Activated T-cell treated with anti-CD3 and anti-CD28 coated beads, Interleukin-2, amount 50 U/mL, for 72 hours (primary cell): ENCODE results near the gene POLR2L. TPM values are rescaled to one million over a fixed set of nuclear protein-coding genes. Genes with fewer than 3 reads are reported as not detected.

ENCODE experiments used
- ATAC-seq, 2 donors: fragments of 150-1000 bp; cut with Tn5 transposase; replicated peaks in 1 of 2; 2 replicates each; pipeline ENCODE4 v1.10.0; 2021; ENCODE audit warnings: moderate library complexity in 2 of 2, mild to moderate bottlenecking in 1 of 2
- DNase-seq, 2 donors: peaks; one replicate each; pipeline ENCODE4 v3.0.0; 2021 to 2022; ENCODE audit warnings: mixed read lengths in 1 of 2
- H3K27ac Mint-ChIP-seq: one replicate; pipeline ENCODE4 v1.8.0; 2022; ENCODE audit warnings: mild to moderate bottlenecking, moderate library complexity, mixed read lengths
- H3K27me3 Mint-ChIP-seq: one replicate; pipeline ENCODE4 v1.8.0; 2022; ENCODE audit warnings: low read depth, mixed read lengths
- H3K36me3 Mint-ChIP-seq, 2 donors: one replicate each; pipeline ENCODE4 v1.8.0; 2022; ENCODE audit warnings: mixed read lengths in 2 of 2, mild to moderate bottlenecking in 1 of 2; ENCODE audit not compliant: insufficient read depth in 2 of 2
- H3K4me1 Mint-ChIP-seq: one replicate; pipeline ENCODE4 v1.8.0; 2022; ENCODE audit warnings: low read depth, mixed read lengths
- H3K4me3 Mint-ChIP-seq, 2 donors: one replicate each; pipeline ENCODE4 v1.8.0; 2022; ENCODE audit warnings: mild to moderate bottlenecking in 2 of 2, mixed read lengths in 2 of 2, moderate library complexity in 2 of 2
- H3K9me3 Mint-ChIP-seq, 2 donors: one replicate each; pipeline ENCODE4 v1.8.0; 2022; ENCODE audit warnings: mixed read lengths in 2 of 2
- total RNA-seq, 2 donors: library from RNA; stranded (reverse); gene quantifications; one replicate each; pipeline ENCODE4 v1.2.3, GENCODE V29; 2022

POLR2L gene
- total RNA-seq, 2 donors from 2014 or later, result 28.2 to 30.9 TPM

DNA sequence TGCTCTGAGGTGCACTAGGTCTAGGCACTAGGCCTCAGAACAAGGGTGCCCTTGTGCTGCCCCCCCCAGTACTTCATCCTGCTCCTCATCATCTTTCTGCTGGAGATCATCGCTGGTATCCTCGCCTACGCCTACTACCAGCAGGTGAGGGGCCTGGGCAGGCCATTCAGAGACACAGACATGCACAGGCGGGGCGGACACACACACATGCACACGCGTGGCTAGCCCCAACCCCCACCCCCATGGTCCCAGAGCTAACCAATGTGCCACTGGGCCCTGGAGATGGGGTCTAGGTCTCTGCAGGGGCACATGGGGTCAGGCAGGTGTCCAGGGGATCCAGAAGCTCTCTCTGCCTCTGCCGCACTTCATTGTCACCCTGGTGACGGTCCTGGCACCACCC, 5.6 kb downstream of the POLR2L start:
- DNase-seq, result no peak
- H3K4me1 Mint-ChIP-seq, result peaks cover 26% of the 10 kb centered on the region
- peaks cover 0 to 4% of the 10 kb centered on the region in 2 donors for H3K36me3 Mint-ChIP-seq
- H3K27me3 Mint-ChIP-seq, result peaks cover 4% of the 10 kb centered on the region
- H3K27ac Mint-ChIP-seq, result no peak overlapping the region
- ATAC-seq, result no peak
- H3K4me3 Mint-ChIP-seq, result no peak overlapping the region
- no peaks in the 10 kb centered on the region for H3K9me3 Mint-ChIP-seq

DNA sequence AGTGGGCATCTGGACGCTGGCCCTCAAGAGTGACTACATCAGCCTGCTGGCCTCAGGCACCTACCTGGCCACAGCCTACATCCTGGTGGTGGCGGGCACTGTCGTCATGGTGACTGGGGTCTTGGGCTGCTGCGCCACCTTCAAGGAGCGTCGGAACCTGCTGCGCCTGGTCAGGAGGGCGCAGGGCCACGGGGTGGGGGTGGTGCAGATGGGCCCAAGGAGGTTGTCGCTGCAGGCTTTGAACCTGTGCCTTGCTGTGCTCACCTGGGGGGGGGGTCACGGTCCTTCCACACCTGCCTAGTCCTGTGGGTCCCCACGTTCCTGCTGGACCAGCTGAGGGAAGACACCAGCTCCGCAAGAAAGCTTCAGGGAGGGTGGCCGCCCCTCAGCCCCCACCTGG, 6.1 kb downstream of the POLR2L start:
- Mint-ChIP-seq H3K27me3 (peaks cover 8% of the 10 kb centered on the region), H3K4me3 (no peak overlapping the region), H3K36me3 (peaks cover 0 to 4% of the 10 kb centered on the region in 2 donors), H3K4me1 (peaks cover 27% of the 10 kb centered on the region), H3K9me3 (no peaks in the 10 kb centered on the region), H3K27ac (no peak overlapping the region)
- ATAC-seq (no peak), DNase-seq (no peak)

DNA sequence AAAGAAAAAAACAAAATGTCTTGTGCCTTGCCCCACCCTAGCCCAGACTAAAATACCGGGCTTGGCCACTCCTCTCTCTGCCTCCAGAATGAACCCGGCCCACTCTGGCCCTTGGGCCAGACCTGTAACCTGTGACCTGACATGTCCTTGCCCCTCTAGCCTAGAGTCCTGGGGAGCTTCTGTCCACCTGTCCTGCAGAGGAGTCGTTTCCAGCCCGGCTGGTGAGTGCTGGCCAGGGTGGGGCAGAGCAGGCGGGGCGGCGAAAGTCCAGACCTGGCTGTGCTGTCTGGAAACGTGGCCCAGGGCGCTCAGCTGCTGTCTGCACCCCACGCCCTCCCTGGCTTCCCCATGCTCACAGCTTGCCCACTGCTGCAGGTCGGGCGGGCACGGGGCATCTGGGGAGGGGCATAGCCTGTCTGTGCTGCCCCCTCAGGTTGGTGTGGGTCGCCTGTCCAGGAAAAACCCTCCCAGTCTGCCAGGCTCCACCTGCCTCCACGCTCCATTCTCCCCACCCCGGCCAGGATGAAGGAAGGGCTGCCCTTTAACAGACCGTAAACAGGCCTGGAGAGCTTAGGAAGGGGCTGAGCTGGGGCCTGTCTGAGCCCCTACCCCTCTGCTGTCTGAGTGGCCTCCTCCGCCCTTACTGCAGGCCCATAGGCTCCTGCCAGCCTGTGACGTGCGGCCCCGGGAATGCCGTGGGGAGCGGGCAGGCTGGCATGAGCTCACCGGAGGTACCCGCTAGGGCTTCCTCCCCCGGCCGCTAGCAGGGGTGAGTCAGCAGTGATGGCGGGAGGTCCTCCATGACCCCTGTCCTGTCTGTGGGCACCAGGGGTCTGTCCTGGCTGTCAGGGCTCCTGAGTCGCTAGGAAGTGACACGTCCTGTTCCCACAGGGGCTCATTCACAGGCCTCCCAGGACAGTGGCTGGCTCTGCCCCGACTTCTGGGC, 7.7 kb downstream of the POLR2L start:
- H3K9me3 Mint-ChIP-seq, result no peaks in the 10 kb centered on the region
- H3K36me3 Mint-ChIP-seq, result peaks cover 0 to 4% of the 10 kb centered on the region in 2 donors
- peak overlapping the region; percentile 75 for H3K4me3 Mint-ChIP-seq
- H3K4me1 Mint-ChIP-seq, result peaks cover 17% of the 10 kb centered on the region
- H3K27me3 Mint-ChIP-seq, result peaks cover 13% of the 10 kb centered on the region
- no peak for ATAC-seq
- H3K27ac Mint-ChIP-seq, result peak overlapping the region; percentile 54
- no peak for DNase-seq

DNA sequence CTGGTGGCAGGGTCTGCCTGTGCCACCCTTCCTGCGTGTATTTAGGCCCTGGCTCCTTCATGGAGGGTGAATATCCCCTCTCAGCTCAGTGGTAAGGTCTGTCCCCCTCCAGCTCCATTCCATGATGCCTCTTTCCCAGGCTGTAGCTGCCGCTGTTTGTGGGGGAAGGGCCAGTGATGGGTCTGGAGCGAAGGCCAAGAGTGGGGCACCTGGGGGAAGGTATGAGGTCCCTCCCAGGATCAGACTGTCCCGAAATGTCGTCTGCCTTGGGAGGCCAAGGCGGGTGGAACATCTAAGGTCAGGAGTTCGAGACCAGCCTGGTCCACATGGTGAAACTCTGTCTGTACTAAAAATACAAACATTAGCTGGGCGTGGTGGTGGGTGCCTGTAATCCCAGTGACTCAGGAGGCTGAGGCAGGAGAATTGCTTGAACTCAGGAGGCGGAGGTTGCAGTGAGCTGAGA, 8.4 kb downstream of the POLR2L start:
- Mint-ChIP-seq H3K36me3 (peaks cover 0 to 1% of the 10 kb centered on the region in 2 donors), H3K27me3 (peaks cover 20% of the 10 kb centered on the region), H3K9me3 (no peaks in the 10 kb centered on the region), H3K4me1 (peaks cover 25% of the 10 kb centered on the region), H3K27ac (peak overlapping the region; percentile 54), H3K4me3 (peak overlapping the region; percentile 75)
- ATAC-seq, result no peak
- no peak for DNase-seq

DNA sequence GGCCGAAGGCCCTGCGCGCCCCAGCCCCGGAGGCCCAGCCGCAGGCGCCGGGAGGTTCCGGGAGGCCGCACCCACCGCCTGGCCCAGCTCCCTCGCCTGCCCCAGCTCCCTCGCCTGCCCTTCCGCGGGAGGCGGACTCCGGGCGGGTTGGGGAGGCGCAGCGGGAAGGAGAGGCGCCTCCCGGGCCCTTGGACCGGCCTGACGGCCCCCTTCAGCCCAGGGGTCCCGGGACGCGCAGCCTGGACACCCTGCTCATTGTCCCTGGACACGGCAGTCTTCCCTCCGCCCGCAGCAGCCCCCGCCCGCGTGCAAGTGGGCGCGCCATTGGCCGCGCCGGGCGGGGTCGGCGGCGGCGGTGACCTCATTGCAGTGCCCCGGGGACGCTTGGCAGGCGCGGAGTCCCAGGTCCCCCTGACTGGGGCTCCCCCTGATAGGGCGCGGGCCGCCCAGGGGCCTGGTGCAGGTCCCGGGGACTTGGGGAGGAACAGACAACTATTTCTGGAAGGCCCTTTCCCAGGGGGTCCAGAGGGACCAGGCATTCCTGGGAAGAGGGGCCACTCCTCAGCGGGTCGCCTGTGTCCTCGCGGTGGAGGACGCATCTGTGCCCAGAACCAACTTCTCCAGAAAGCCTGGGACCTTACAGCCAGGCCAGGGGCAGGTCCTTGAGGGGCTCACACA, 9.1 kb downstream of the POLR2L start:
- Mint-ChIP-seq H3K4me3 (peak overlapping the region; percentile 75), H3K9me3 (no peaks in the 10 kb centered on the region), H3K36me3 (no peaks in the 10 kb centered on the region), H3K27me3 (peaks cover 27% of the 10 kb centered on the region), H3K4me1 (peaks cover 26% of the 10 kb centered on the region), H3K27ac (no peak overlapping the region)
- ATAC-seq (peak; percentile 40 to 45), DNase-seq (peak; percentile 62 to 64)

DNA sequence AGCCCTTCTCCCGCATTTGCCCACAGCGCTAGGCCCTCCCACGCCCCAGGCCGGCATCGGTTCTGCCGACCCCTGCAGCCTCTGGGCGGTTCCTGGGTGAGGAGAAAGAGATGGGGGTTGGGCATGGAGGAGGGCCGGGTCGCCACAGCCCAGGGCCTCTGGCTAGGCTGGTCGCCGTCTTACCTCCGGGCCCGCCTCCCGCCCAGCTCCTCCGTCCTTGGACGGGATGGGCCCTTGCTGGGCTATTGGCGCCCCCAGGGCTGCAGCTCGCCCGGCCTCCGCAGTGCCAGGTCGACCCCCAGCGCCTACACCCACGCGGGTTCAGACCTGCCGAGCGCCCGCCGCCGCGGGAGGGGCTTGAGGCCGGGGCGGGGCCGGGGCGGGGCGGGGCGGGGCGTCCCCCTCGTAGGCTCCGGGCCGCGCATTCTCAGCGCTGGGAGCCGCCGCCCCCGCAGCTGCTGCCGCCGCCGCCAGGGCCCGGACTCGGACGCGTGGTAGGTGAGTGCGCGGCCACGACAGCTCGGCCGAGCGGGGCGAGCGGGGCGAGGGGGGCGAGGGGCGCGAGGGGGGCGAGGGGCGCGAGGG, 9.7 kb downstream of the POLR2L start, which contains the start of gene CD151:
Gene CD151, plus strand, starts transcription at position 424 of the 585 bp plus-strand sequence. CDS start 3,118 bp downstream, outside the sequence.
- no peaks in the 10 kb centered on the region for H3K9me3 Mint-ChIP-seq
- no peaks in the 10 kb centered on the region for H3K36me3 Mint-ChIP-seq
- H3K4me1 Mint-ChIP-seq, result peaks cover 32% of the 10 kb centered on the region
- DNase-seq, result peak; percentile 62 to 71
- ATAC-seq, result peak; percentile 66 to 68
- peaks cover 33% of the 10 kb centered on the region for H3K27me3 Mint-ChIP-seq
- peak within 1 kb of the TSS; percentile 75 for H3K4me3 Mint-ChIP-seq
- H3K27ac Mint-ChIP-seq, result no peak within 1 kb of the TSS

DNA sequence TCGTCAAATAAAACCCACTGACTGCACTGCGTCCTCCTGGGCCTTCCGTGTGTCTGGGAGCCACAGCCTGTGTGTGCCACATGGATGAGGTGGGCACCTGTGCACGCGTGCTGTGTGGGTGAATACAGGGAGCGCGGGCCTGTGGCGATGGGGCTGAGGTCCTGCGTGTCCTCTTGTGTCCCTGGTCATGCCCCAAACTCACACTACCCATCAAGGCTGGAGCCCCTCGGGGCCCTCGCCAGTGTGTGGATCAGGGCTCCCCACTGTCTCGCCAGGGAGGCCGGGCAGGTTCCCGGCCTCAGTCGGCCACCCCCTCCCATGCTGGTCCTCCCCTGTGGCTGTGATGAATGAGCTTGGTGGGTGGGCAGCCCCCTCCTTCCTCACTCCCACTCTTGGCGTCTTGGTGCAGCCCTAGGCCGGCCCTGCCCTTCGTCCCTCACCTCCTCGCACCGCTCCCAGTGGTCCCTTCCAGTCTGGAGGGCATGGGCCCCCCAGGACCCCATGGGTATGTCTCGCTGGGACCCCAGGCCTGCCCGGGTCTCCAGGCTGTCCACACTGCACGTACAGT, 10.3 kb downstream of the POLR2L start:
- Mint-ChIP-seq H3K36me3 (no peaks in the 10 kb centered on the region), H3K9me3 (no peaks in the 10 kb centered on the region), H3K27me3 (peaks cover 36% of the 10 kb centered on the region), H3K27ac (no peak overlapping the region), H3K4me3 (peak overlapping the region; percentile 41 to 64), H3K4me1 (peaks cover 35% of the 10 kb centered on the region)
- DNase-seq, result no peak
- ATAC-seq, result no peak

DNA sequence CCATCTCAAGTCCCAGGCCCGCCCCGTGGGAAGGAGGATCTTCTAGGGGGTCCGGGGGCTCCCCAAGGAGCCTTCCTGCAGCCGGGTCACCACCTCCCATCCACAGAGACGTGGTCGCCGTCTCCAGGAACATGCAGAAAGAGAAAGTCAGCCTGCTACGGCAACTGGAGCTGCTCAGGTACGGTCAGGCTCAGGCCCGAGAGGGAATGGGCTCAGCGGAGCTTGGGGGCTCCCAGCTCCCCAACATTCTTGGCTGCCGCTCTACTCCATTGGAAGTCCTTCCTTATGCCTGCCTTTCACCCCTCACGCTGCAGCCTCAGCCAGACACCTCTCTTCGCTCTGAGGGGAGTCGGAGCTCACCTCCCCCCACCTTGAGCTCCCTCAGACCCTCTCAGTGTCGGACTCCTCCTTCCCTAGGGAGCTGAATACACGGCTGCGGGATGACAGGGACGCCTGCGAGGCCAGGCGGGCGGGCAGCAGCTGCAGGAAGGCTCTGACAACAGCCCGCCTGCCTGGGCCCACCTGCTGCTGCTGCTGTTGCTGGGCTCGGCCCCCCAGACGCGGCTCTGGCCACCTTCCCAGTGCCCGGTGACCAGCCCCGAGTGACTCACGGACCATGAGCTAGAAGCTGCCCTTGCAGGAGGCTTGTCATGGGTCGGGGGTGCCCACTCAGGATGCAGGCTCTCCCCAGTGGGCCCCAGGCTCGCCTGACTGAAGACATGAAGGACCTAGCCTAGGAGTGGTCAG, 11.0 kb downstream of the POLR2L start:
- ATAC-seq, result no peak
- Mint-ChIP-seq H3K36me3 (no peaks in the 10 kb centered on the region), H3K9me3 (no peaks in the 10 kb centered on the region), H3K27ac (no peak overlapping the region), H3K27me3 (peaks cover 36% of the 10 kb centered on the region), H3K4me1 (peaks cover 39% of the 10 kb centered on the region), H3K4me3 (peak overlapping the region; percentile 41 to 64)
- no peak for DNase-seq

DNA sequence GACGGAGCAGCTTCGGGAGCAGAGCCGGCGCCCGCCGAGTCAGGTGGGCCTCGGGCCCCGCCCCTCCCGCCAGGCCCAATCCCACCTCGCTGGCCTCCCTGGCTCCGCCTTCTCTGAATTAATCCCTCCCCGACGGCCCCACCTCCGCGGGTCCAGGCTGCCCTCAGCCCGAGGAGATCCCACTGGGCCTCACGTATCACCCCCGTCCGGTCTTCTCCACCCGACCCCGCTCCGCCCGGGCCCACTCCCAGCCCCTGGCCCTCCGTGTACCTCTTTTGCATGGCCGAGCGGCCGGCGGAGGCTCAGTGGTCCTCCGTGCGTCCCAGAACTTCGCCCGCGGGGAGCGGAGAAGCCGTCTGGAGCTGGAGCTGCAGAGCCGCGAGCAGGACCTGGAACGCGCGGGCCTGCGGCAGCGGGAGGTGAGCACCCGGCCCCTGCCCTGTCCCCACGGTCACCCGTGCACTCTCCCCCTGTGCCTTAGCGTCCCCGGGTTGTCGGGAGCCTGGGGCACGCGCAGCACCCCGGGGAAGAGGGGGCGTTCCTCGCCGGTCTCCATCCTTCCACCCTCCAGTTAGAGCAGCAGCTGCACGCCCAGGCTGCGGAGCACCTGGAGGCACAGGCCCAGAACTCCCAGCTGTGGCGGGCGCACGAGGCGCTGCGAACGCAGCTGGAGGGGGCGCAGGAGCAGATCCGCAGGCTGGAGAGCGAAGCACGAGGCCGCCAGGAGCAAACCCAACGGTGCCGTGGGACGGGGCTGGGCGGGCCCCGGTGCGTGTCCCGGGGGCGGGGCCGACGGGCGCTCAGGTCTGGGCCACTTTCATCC, 11.8 kb downstream of the POLR2L start:
- H3K4me3 Mint-ChIP-seq, result peak overlapping the region; percentile 74 to 75
- ATAC-seq (peak; percentile 50 to 58), DNase-seq (peak; percentile 78 to 79)
- no peaks in the 10 kb centered on the region for H3K36me3 Mint-ChIP-seq
- no peak overlapping the region for H3K27ac Mint-ChIP-seq
- no peaks in the 10 kb centered on the region for H3K9me3 Mint-ChIP-seq
- H3K4me1 Mint-ChIP-seq, result peaks cover 39% of the 10 kb centered on the region
- peaks cover 36% of the 10 kb centered on the region for H3K27me3 Mint-ChIP-seq

DNA sequence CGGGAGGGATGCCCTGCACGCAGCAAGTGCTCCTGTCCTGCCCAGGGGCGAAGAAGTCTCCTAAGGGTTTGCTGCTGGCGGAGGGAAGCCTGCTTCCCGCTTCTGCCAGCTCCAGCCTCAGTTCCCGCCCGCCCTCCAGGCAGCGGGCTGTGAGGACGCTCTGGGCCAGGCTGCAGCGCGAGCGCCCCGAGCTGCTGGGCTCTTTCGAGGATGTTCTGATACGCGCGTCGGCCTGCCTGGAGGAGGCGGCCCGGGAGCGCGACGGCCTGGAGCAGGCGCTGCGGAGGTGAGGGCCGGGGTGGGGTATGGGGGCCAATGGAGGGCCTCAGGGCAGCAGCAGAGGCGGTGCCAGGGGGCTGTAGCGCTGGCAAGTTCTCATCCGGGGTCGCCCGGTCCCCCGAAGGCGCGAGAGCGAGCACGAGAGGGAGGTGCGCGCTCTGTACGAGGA, 12.5 kb downstream of the POLR2L start:
- peak overlapping the region; percentile 74 to 75 for H3K4me3 Mint-ChIP-seq
- peak; percentile 4 to 5 for ATAC-seq
- H3K4me1 Mint-ChIP-seq, result peaks cover 39% of the 10 kb centered on the region
- no peak overlapping the region for H3K27ac Mint-ChIP-seq
- DNase-seq, result no peak
- H3K36me3 Mint-ChIP-seq, result peaks cover 2 to 3% of the 10 kb centered on the region in 2 donors
- H3K9me3 Mint-ChIP-seq, result no peaks in the 10 kb centered on the region
- peaks cover 36% of the 10 kb centered on the region for H3K27me3 Mint-ChIP-seq

DNA sequence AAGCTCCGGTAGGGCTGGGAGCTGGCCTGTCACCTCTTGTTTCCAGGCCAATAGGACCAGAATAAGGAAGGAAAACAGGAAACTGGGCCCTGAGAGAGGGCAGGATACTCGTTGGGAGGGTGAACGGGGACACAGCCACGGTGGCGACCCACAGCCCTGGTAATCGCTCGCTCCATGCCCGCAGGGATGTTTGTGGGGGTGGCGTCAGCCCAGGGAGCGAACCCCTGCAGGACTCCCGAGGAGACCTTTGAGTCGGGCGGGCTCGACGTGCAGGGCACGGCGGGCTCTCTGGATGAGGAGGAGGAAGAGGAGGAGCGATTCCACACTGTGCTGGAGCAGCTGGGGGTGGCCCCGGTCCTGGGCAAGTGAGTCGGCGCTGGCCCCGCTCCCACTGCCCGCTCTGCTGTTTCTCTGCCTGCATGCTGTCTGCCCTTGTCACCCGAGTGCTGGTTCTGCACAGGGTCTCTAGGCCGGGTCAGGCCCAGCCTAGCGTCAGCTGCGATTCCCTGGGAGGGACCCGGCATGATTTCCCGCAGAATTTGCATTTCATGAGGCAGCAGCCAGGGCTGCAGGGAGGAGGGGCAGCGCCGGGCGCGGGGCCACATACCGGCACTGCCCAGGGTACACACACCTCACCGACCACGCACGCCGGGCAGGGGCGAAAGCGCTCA, 13.0 kb downstream of the POLR2L start:
- no peak overlapping the region for H3K27ac Mint-ChIP-seq
- peaks cover 36% of the 10 kb centered on the region for H3K27me3 Mint-ChIP-seq
- H3K4me1 Mint-ChIP-seq, result peaks cover 35% of the 10 kb centered on the region
- H3K4me3 Mint-ChIP-seq, result peak overlapping the region; percentile 74 to 75
- DNase-seq, result no peak
- ATAC-seq, result no peak
- H3K36me3 Mint-ChIP-seq, result peaks cover 2 to 3% of the 10 kb centered on the region in 2 donors
- H3K9me3 Mint-ChIP-seq, result no peaks in the 10 kb centered on the region
